Endodermal cell (in vitro differentiated cells): ENCODE data around the gene ACYP1. TPM values are rescaled to one million over a fixed set of nuclear protein-coding genes. Genes with fewer than 3 reads are reported as not detected.

Experiments
- DNase-seq: peaks from one replicate; pipeline ENCODE4 v3.0.0-alpha.2; 2017
- H3K27ac ChIP-seq: 2 replicates; pipeline ENCODE4 v1.5.1; 2013; ENCODE audit warnings: mild to moderate bottlenecking, low read depth, low read length, moderate library complexity
- H3K27me3 ChIP-seq: 2 replicates; pipeline ENCODE4 v1.6.1; 2013; ENCODE audit warnings: mild to moderate bottlenecking, low read length, moderate library complexity; ENCODE audit not compliant: insufficient read depth, control insufficient read depth, poor library complexity, severe bottlenecking
- H3K36me3 ChIP-seq: 2 replicates; pipeline ENCODE4 v1.7.0; 2013; ENCODE audit warnings: mild to moderate bottlenecking, low read length, moderate library complexity; ENCODE audit not compliant: control insufficient read depth, insufficient read depth
- H3K4me1 ChIP-seq: one replicate; pipeline ENCODE4 v1.7.0; 2013; ENCODE audit warnings: low read length; ENCODE audit not compliant: control insufficient read depth, insufficient read depth
- H3K4me3 ChIP-seq: 2 replicates; pipeline ENCODE4 v1.5.1; 2013; ENCODE audit warnings: mild to moderate bottlenecking, low read length, moderate library complexity
- H3K9ac ChIP-seq: 2 replicates; pipeline ENCODE4 v1.6.1; 2013; ENCODE audit warnings: mild to moderate bottlenecking, low read length, moderate library complexity; ENCODE audit not compliant: poor library complexity, severe bottlenecking; ENCODE audit errors: extremely low read depth
- H3K9me3 ChIP-seq: 2 replicates; pipeline ENCODE4 v1.6.1; 2013; ENCODE audit warnings: mild to moderate bottlenecking, low read length, moderate library complexity; ENCODE audit not compliant: control insufficient read depth
- H3K27ac Mint-ChIP-seq: 2 replicates; pipeline ENCODE4 v1.8.0; 2020; ENCODE audit warnings: mixed read lengths
- H3K27me3 Mint-ChIP-seq: 2 replicates; pipeline ENCODE4 v1.8.0; 2021; ENCODE audit warnings: mild to moderate bottlenecking, mixed read lengths; ENCODE audit not compliant: insufficient read depth
- H3K36me3 Mint-ChIP-seq: 2 replicates; pipeline ENCODE4 v1.8.0; 2020; ENCODE audit warnings: low read depth, mixed read lengths
- H3K4me1 Mint-ChIP-seq: 2 replicates; pipeline ENCODE4 v1.8.0; 2020; ENCODE audit warnings: mixed read lengths
- H3K4me3 Mint-ChIP-seq: 2 replicates; pipeline ENCODE4 v1.8.0; 2020; ENCODE audit warnings: mild to moderate bottlenecking, moderate library complexity, mixed read lengths
- H3K9me3 Mint-ChIP-seq: 2 replicates; pipeline ENCODE4 v1.8.0; 2020; ENCODE audit warnings: mild to moderate bottlenecking, mixed read lengths
- WGBS, 2 experiments: methylation state at CpG; one replicate each; pipeline versions ENCODE4 v1.1.5 to v1.1.7; 2013; ENCODE audit warnings: missing lambda C conversion rate in 2 of 2, mixed read lengths in 1 of 2; ENCODE audit not compliant: insufficient coverage in 1 of 2, insufficient read length in 1 of 2; 5-methylcytosine and 5-hydroxymethylcytosine counted together
- total RNA-seq, 2 donors: library from RNA; stranded (reverse); fragmentation: NEBNext Ultra II Directional in 1 of 2; extraction: Animal tissue kit (Norgen Biotek cat#: 25700) in 1 of 2; gene quantifications; 2 replicates in 1 of 2; 3 replicates in 1 of 2; pipeline ENCODE4 v1.2.1, GENCODE V29; 2021
- TF ChIP-seq, protein P1 (sequence below): fragments of 200-600 bp; sonication (generic); conservative IDR thresholded peaks from 2 replicates; pipeline ENCODE4 v1.5.0; 2021; ENCODE audit warnings: antibody characterized with exemption, mild to moderate bottlenecking

Gene ACYP1
- total RNA-seq, 2 donors from 2014 or later = 21.4 to 26.0 TPM

DNA sequence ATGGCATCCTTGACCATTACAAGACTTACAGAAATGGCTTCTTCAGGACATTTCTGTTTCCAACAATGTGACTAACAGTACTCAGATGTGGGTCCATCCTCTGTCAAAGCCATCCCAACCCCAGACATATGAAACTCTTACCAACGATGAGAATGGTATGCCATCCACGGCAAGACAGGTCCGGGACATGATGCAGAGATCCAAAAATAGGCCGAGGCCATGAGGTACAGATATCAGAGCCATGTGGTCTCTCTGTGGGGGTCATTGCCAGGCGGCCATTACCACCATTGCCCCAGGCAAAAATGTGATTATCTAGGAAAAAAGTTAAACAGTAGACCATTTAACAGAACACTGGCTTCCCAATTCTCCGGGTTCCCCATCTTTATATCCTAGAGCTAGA is 33.1 kb upstream of the ACYP1 start:
- H3K4me3 Mint-ChIP-seq = no peak overlapping the region
- peaks cover 62% of the 10 kb centered on the region for H3K36me3 Mint-ChIP-seq
- H3K9ac ChIP-seq = no peak overlapping the region

DNA sequence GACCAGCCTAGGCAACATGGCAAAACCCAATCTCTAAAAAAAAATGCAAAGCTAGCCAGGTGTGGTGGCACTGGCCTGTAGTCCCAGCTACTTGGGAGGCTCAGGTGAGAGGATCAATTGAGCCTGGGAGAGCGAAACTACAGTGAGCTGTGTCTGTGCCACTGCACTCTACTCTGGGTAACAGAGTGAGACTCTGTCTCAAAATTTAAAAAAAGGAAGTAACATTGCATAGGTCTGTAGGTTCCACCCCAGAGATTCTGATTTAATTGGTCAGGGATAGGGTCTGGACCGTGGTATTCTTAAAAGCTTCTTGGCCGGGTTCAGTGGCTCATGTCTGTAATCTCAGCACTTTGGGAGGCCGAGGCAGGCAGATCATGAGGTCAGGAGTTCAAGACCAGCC is 31.9 kb upstream of the ACYP1 start:
- no peak overlapping the region for H3K27ac Mint-ChIP-seq
- H3K4me1 ChIP-seq = peaks cover 4% of the 10 kb centered on the region
- H3K4me1 Mint-ChIP-seq = peaks cover 8% of the 10 kb centered on the region
- no peak overlapping the region for H3K4me3 ChIP-seq
- no peaks in the 10 kb centered on the region for H3K27me3 ChIP-seq
- no peak overlapping the region for H3K4me3 Mint-ChIP-seq
- H3K27ac ChIP-seq = no peak overlapping the region
- peaks cover 76% of the 10 kb centered on the region for H3K36me3 ChIP-seq
- no peaks in the 10 kb centered on the region for H3K9me3 Mint-ChIP-seq
- no peak for DNase-seq
- peaks cover 58% of the 10 kb centered on the region for H3K36me3 Mint-ChIP-seq
- H3K27me3 Mint-ChIP-seq = no peaks in the 10 kb centered on the region
- WGBS, 2 experiments = 94 to 95% methylated on average over 4 of the region's 4 CpGs
- H3K9ac ChIP-seq = no peak overlapping the region
- H3K9me3 ChIP-seq = no peaks in the 10 kb centered on the region
- TF ChIP-seq, protein P1, sequence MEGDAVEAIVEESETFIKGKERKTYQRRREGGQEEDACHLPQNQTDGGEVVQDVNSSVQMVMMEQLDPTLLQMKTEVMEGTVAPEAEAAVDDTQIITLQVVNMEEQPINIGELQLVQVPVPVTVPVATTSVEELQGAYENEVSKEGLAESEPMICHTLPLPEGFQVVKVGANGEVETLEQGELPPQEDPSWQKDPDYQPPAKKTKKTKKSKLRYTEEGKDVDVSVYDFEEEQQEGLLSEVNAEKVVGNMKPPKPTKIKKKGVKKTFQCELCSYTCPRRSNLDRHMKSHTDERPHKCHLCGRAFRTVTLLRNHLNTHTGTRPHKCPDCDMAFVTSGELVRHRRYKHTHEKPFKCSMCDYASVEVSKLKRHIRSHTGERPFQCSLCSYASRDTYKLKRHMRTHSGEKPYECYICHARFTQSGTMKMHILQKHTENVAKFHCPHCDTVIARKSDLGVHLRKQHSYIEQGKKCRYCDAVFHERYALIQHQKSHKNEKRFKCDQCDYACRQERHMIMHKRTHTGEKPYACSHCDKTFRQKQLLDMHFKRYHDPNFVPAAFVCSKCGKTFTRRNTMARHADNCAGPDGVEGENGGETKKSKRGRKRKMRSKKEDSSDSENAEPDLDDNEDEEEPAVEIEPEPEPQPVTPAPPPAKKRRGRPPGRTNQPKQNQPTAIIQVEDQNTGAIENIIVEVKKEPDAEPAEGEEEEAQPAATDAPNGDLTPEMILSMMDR = no peak

More for the DNA sequence above, 33.1 kb upstream of the ACYP1 start:
- Mint-ChIP-seq H3K27me3 (no peaks in the 10 kb centered on the region), H3K9me3 (no peaks in the 10 kb centered on the region), H3K4me1 (peaks cover 8% of the 10 kb centered on the region), H3K27ac (no peak overlapping the region)
- no peak for DNase-seq
- Histone ChIP-seq H3K9me3 (no peaks in the 10 kb centered on the region), H3K36me3 (peaks cover 74% of the 10 kb centered on the region), H3K4me3 (no peak overlapping the region), H3K27ac (no peak overlapping the region), H3K4me1 (peaks cover 4% of the 10 kb centered on the region), H3K27me3 (no peaks in the 10 kb centered on the region)
- TF ChIP-seq, protein P1 = no peak
- WGBS, 2 experiments = 85 to 96% methylated on average over 3 to 6 of the region's 6 CpGs

DNA sequence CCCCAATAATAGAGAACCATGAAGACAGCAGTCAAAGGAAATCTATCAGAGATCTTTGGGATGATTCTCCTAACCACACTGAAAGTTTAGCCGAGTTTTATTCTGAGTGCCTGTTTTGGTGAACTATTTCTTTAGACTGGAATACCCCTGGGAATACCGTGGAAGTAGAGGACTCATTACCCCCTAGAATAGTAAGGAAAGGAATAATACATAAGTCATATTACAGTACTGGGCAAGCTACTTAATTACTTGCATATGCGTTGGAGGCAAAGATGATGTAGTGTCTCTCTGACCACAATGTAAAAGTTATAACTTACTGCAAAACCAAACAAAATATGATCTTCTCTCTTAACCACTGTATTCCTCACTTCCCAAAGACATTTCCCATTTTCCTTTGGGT is 31.1 kb upstream of the ACYP1 start:
- Histone ChIP-seq H3K4me3 (no peak overlapping the region), H3K27ac (no peak overlapping the region), H3K9me3 (no peaks in the 10 kb centered on the region), H3K36me3 (peaks cover 75% of the 10 kb centered on the region), H3K27me3 (no peaks in the 10 kb centered on the region), H3K9ac (no peak overlapping the region), H3K4me1 (peaks cover 4% of the 10 kb centered on the region)
- H3K4me3 Mint-ChIP-seq = no peak overlapping the region
- TF ChIP-seq, protein P1 = no peak
- H3K36me3 Mint-ChIP-seq = peaks cover 57% of the 10 kb centered on the region
- DNase-seq = no peak
- peaks cover 8% of the 10 kb centered on the region for H3K4me1 Mint-ChIP-seq
- H3K27me3 Mint-ChIP-seq = no peaks in the 10 kb centered on the region
- 100% methylated on average over 1 to 3 of the region's 3 CpGs for WGBS, 2 experiments
- no peak overlapping the region for H3K27ac Mint-ChIP-seq
- H3K9me3 Mint-ChIP-seq = no peaks in the 10 kb centered on the region
